ENCODE data around the gene TRIM68. TPM values are rescaled to one million over a fixed set of nuclear protein-coding genes. Genes with fewer than 3 reads are reported as not detected.

Gene TRIM68
- total and polyA plus RNA-seq, 2 of the 4 experiments (the other 2 are of a cell fraction): 8.1 to 8.4 TPM

GRCh38 chr11:4647766-4648165 lies 39.7 kb upstream of the TRIM68 start:
- Histone ChIP-seq H3K14ac (replicated peaks; ENCODE audit: low read depth, low read length) (no peak overlapping the region), H3K27ac (ENCODE audit: insufficient read depth, low read length) (no peak overlapping the region), H3K4me2 (ENCODE audit: low read depth, low read length) (no peak overlapping the region), H2BK15ac (ENCODE audit: low read depth, low read length) (no peak overlapping the region), H2BK5ac (ENCODE audit: low read depth, low read length, poor library complexity, severe bottlenecking) (no peak overlapping the region), H3K9me3 (ENCODE audit: control insufficient read depth, insufficient read depth, low read length) (no peaks in the 10 kb centered on the region), H3K9me1 (ENCODE audit: insufficient read depth, low read length) (no peaks in the 10 kb centered on the region), H3K9ac (ENCODE audit: low read depth, low read length) (no peak overlapping the region), H2AK9ac (replicated peaks; ENCODE audit: low read depth, low read length, poor library complexity) (no peak overlapping the region), H2AFZ (replicated peaks; ENCODE audit: low read length, poor library complexity) (no peak overlapping the region), H3K23ac (ENCODE audit: low read depth, low read length) (no peak overlapping the region), H4K91ac (ENCODE audit: insufficient read depth, low read depth, low read length) (no peak overlapping the region), H2AK5ac (ENCODE audit: low read depth, low read length) (no peak overlapping the region), H3K27me3 (ENCODE audit: control insufficient read depth, insufficient read depth, low read length) (no peaks in the 10 kb centered on the region), H3K56ac (ENCODE audit: extremely low read depth, insufficient read depth, low read length) (no peak overlapping the region), H4K5ac (ENCODE audit: low read depth, low read length) (no peak overlapping the region), H3K4me1 (ENCODE audit: control insufficient read depth, insufficient read depth, low read length) (no peaks in the 10 kb centered on the region), H4K8ac (ENCODE audit: low read depth in 2 of 2, low read length in 2 of 2) (no peak overlapping the region), H3K4ac (ENCODE audit: low read depth, low read length) (no peak overlapping the region), H4K20me1 (ENCODE audit: insufficient read depth, low read length) (no peaks in the 10 kb centered on the region), H3K79me1 (ENCODE audit: low read depth in 1 of 2, low read length in 2 of 2) (no peaks in the 10 kb centered on the region), H3K18ac (ENCODE audit: low read depth, low read length) (no peak overlapping the region), H3K36me3 (ENCODE audit: control insufficient read depth, insufficient read depth, low read length) (no peaks in the 10 kb centered on the region), H2BK120ac (ENCODE audit: low read depth, low read length) (no peak overlapping the region), H3K4me3 (ENCODE audit: insufficient read depth, low read depth, low read length) (no peak overlapping the region), H2BK20ac (ENCODE audit: low read depth, low read length) (no peak overlapping the region)
- DNase-seq (no peak), ATAC-seq (ENCODE audit: low read depth) (no peak)
- dilution Hi-C loops (cut with HindIII; ENCODE audit: low sequenced_read_pairs, unreplicated experiment) (no loop called here), intact Hi-C loops (cut with micrococcal nuclease) (no loop called here), in situ Hi-C loops (cut with MboI; ENCODE audit: low sequenced_read_pairs) (no loop called here)
- BruUV-seq (replicated peaks): no TSS peak
- TF ChIP-seq MAFK (IDR thresholded peaks at IDR 0.05; ENCODE audit: low read depth, low read length) (no peak), FOS (IDR thresholded peaks at IDR 0.05; ENCODE audit: low read depth, low read length) (no peak), SMC3 (IDR thresholded peaks at IDR 0.05; ENCODE audit: low read depth, low read length) (no peak), USF2 (IDR thresholded peaks at IDR 0.05; ENCODE audit: low read depth, low read length) (no peak), MXI1 (IDR thresholded peaks at IDR 0.05; ENCODE audit: borderline replicate concordance, low read depth, low read length) (no peak), NFE2L2 (IDR thresholded peaks at IDR 0.05; ENCODE audit: low read depth, low read length) (no peak), POLR2A (IDR thresholded peaks at IDR 0.05; ENCODE audit: low read depth, low read length) (no peak), CEBPB (IDR thresholded peaks at IDR 0.05; ENCODE audit: low read depth, low read length) (no peak), BHLHE40 (IDR thresholded peaks at IDR 0.05; ENCODE audit: low read depth, low read length) (no peak), MAZ (IDR thresholded peaks at IDR 0.05; ENCODE audit: borderline replicate concordance, low read depth, low read length) (no peak)
- ChIA-PET CTCF (no interaction called here), POLR2A (ENCODE audit: unreplicated experiment) (no interaction called here)
- WGBS, 2 experiments (ENCODE audit: extremely low coverage in 2 of 2, insufficient read length in 1 of 2): 0% methylated on average over 1 of the region's 4 CpGs; no CpG with 5 or more reads in 1 of the 2 experiments
